Cardiac fibroblast (primary cell): Measurements from ENCODE around the gene SUCO.

Experiments used
- DNase-seq, 2 donors: peaks; one replicate each; pipeline versions ENCODE4 v3.0.0 to v3.0.0-alpha.2; 2010; ENCODE audit warnings: low read depth in 2 of 2
- H3K4me3 ChIP-seq, 2 donors: replicated peaks in 1 of 2; 1 replicate in 1 of 2; 2 replicates in 1 of 2; pipeline ENCODE4 v1.5.1; 2011; ENCODE audit warnings: low read depth in 2 of 2, low read length in 2 of 2, mild to moderate bottlenecking in 2 of 2, moderate library complexity in 1 of 2
- TF ChIP-seq, protein P1 (sequence below): IDR thresholded peaks from one replicate; pipeline ENCODE4 v1.5.1; 2011; ENCODE audit warnings: low read depth, mild to moderate bottlenecking, low read length, inconsistent platforms

SUCO gene

DNA sequence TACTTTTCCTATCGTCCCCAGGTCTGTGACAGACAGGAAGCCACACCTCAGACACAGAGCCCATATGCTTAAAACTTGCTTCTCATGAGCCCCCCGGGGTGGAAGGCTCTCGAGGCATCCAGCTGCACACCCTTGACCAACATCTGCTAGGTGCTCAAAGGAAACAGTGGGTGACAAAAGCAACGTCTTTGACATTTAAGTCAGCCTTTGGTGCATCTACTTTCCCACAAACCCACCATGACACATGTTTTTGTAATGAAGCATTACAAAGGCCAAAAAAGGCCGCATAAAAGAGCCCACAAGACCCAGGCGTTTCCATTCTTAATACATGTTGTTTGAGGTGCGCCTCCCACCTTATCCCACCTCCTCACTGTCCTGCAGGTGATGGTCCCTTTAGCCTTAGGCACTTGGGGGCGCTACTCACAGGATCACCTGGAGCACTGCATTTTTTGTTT, 114.2 kb downstream of the SUCO start:
- TF ChIP-seq, protein P1, sequence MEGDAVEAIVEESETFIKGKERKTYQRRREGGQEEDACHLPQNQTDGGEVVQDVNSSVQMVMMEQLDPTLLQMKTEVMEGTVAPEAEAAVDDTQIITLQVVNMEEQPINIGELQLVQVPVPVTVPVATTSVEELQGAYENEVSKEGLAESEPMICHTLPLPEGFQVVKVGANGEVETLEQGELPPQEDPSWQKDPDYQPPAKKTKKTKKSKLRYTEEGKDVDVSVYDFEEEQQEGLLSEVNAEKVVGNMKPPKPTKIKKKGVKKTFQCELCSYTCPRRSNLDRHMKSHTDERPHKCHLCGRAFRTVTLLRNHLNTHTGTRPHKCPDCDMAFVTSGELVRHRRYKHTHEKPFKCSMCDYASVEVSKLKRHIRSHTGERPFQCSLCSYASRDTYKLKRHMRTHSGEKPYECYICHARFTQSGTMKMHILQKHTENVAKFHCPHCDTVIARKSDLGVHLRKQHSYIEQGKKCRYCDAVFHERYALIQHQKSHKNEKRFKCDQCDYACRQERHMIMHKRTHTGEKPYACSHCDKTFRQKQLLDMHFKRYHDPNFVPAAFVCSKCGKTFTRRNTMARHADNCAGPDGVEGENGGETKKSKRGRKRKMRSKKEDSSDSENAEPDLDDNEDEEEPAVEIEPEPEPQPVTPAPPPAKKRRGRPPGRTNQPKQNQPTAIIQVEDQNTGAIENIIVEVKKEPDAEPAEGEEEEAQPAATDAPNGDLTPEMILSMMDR: no peak
- no peak for DNase-seq
- H3K4me3 ChIP-seq: no peak overlapping the region

DNA sequence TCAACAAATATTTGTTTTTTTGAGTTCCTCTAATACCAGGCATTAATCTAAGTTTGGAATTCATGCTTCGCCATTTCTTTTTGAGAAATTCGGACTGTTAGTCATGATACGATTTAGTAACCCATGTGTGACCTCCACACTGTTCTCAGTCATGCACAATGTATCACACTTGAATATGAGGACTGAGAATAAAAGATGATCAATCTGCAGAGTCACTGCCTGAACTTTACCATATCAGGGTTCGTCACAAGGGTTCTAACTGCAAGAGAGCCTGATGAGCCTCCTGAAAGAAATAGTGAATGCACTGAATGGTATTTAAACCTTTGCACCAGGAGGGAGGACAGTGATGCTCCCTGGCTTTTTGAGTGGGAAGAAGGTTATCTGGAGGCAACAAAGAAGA, 115.0 kb downstream of the SUCO start:
- TF ChIP-seq, protein P1: no peak
- no peak overlapping the region for H3K4me3 ChIP-seq
- peak in 1 of 2 donors; percentile 45 for DNase-seq

DNA sequence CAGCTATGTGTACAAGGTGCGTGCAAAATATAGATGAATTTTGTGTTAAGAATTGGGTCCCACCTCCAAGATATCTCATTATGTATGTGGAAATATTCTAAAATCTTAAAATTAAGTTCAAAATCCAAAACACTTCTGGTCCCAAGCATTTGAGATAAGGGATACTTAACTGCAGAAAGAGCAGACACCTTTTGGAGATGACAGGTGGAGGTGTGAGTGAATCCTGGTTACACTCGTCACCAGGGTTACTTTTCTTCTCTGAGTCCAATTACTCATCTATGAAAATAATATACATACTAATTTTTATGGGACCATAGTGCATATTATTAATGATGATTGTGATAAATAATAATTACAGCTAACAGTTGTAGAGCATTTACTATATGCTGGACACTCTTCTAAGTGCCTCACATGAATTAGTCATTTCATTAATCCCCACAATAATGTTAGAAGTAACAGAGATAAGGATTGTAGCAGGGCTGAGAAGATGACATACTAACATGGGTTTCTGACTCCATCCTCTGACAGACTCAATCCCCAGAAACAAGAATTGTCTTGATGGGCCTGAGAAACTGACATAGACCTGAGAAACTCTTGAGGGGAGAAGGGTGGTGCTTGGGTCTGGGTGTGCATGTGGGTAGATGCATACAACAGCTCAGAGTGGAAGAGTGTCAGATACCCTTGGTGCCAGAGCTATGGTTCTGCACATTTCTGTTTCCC, 117.7 kb downstream of the SUCO start:
- H3K4me3 ChIP-seq: no peak overlapping the region
- TF ChIP-seq, protein P1: no peak
- no peak for DNase-seq

DNA sequence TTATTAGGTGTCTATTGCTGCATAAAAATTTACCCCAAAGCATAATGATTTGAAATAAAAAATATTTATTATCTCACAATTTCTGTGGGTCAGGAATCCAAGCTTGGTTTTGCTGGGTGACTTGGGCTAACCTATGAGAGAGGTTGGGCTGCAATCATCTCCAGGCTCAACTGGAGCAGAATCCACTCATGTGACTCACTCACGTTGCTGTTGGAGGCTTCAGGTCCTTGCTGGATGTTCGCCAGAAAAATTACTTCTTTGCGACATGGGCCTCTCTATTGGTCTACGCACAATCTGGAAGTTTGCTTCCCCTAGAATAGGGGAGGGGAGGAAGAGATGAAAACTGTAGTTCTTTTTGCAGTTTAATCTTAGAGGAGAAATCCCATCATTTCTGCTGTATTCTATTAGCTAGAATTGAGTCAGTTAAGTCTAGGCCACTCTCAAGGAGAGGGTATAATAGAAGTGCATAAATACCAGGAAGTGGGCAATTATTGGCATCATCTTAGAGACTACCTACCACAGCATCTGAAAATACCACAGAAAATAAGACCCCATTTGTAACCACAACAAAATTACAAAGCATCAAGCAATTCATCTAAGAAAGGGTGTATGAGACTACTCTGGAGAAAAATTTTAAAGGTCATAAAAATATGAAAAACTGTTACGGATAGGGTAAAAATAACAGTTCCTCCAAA, 120.2 kb downstream of the SUCO start:
- H3K4me3 ChIP-seq: no peak overlapping the region
- DNase-seq: peak; percentile 38 to 81
- TF ChIP-seq, protein P1: no peak

DNA sequence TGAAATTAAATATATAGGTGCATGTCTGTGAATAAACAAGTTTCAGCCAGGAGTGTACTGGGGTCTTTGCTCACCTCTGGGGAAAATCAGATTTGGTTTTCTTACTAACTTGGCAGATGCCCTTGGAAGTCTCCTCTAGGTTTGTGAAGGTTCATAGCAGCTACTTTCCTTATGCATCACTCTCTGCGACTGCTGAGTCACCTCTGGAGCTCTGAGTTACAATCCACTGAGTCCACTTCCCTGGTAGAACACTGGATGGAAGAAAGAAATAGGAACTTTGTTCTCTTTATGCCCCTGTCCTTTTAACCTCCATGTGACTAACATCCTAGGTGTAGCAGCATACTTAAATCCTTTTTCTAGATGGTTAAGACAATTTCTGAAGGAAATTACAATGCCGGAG, 121.6 kb downstream of the SUCO start:
- TF ChIP-seq, protein P1: no peak
- H3K4me3 ChIP-seq: no peak overlapping the region
- peak; percentile 46 to 86 for DNase-seq

DNA sequence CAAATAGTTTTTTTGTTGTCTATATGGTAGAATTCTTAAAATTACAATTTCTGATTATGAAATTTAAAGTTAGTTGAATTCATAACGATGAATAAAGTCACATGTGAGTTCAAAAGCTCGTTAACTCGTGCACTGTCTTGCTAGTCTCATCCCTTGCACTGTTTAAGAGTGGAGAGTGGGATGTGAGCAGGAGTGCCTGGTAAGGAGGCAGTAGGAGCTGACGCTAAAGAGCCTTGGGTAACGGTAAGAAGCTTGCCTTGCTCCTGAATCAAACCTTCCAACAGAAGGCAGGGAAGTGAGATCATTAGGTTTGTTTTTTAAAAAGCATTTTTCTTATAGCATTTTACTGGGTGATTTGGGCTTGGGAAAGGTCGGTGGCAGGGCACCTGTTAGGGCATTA, 123.6 kb downstream of the SUCO start:
- DNase-seq: no peak
- TF ChIP-seq, protein P1: no peak
- no peak overlapping the region for H3K4me3 ChIP-seq
